Measurements from ENCODE around the gene GNG4. TPM values are rescaled to one million over a fixed set of nuclear protein-coding genes. Genes with fewer than 3 reads are reported as not detected.
A peak's percentile ranks its signal among the peaks of the same experiment; 100 is the strongest.

GNG4 gene
- total RNA-seq, 1 donor: 7.3 TPM

- no peak for TF ChIP-seq CTCF (IDR thresholded peaks at IDR 0.05; ENCODE audit: insufficient read depth, low read depth, low read length)
- no peak for DNase-seq (ENCODE audit: low read depth)
- no peak overlapping the region for H3K4me3 ChIP-seq (ENCODE audit: low read depth, low read length)
These were observed 30.1 kb upstream of the GNG4 start for GRCh38 chr1:235679644-235680043.

GRCh38 chr1:235679005-235679404 is 29.4 kb upstream of the GNG4 start:
- no peak for DNase-seq (ENCODE audit: low read depth)
- TF ChIP-seq CTCF (IDR thresholded peaks at IDR 0.05; ENCODE audit: insufficient read depth, low read depth, low read length): no peak
- no peak overlapping the region for H3K4me3 ChIP-seq (ENCODE audit: low read depth, low read length)

DNA sequence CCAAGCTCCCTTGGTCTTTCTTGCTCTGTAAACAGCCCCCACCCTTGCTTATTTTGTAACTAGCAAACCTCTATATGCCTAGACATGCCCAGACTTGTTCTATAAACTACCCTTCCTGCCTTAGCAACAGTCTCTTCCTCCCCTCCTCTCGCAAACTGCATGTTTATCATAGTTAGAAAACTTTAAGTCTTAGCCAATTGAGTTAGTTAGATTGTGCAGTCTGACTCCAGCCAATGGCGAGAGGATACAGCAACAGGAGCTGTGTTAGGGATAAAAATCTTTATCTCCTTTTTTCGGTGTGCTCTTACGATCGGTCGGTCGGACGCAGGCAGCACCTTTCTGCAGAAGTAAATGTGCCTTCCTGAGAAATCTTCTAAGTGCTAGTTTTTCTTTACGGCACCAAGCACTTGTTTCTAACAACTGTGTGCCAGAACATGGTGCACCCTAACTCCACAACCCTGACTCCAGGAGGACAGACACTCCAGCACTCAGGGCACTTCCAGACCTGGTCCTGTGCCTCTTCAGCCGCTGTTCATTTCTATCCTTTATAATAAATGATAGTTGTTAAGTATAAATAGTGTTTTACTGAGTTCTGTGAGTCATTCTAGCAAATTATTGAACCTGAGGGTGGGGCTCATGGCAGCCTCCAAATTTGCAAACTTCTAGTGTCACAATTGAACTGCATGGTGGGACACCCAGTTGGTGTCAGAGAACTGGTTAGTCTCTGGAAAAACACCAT is 25.7 kb upstream of the GNG4 start:
- DNase-seq (ENCODE audit: low read depth): peak; percentile 77
- no peak overlapping the region for H3K4me3 ChIP-seq (ENCODE audit: low read depth, low read length)
- TF ChIP-seq CTCF (IDR thresholded peaks at IDR 0.05; ENCODE audit: insufficient read depth, low read depth, low read length): no peak

DNA sequence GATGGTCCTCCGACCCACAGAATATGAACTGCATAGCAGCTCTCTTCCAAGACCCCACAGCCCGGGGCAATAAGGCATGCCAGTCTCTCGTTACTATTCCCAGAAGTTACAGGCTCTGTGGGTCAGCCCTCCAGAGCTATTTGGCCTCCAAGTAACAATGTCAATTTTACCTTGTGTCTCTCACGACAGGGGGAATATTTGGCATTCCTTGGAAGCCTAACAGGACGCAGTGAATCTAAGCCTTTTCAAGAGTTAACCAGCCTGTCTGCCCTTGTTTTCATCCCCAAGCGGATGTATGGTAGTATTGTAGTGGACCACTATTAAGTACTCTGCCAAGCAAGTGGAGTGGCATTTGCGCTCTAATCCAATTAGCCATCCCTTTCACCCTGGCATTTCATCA is 24.4 kb upstream of the GNG4 start:
- DNase-seq (ENCODE audit: low read depth): no peak
- no peak for TF ChIP-seq CTCF (IDR thresholded peaks at IDR 0.05; ENCODE audit: insufficient read depth, low read depth, low read length)
- H3K4me3 ChIP-seq (ENCODE audit: low read depth, low read length): no peak overlapping the region

DNA sequence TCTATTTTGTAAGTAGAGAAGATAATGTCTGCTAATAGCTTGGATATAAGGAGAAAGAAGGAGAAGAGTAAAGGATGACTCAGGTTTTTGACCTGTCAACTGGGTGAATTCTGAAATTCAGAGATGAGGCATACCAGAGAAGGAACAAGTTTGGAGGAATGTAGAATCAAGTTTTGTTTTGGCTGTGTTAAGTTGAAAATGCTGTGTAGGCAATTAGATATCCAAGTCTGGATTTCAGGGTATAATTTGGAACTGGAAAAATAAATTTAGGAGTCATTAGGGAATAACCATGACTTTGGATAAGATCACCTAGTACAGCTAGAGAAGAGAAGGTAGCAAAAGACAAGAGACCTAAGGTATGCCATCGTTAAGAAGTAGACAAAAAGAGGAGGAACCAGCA is 22.4 kb upstream of the GNG4 start:
- no peak for DNase-seq (ENCODE audit: low read depth)
- H3K4me3 ChIP-seq (ENCODE audit: low read depth, low read length): no peak overlapping the region
- no peak for TF ChIP-seq CTCF (IDR thresholded peaks at IDR 0.05; ENCODE audit: insufficient read depth, low read depth, low read length)

- no peak overlapping the region for H3K4me3 ChIP-seq (ENCODE audit: low read depth, low read length)
- DNase-seq (ENCODE audit: low read depth): no peak
- TF ChIP-seq CTCF (IDR thresholded peaks at IDR 0.05; ENCODE audit: insufficient read depth, low read depth, low read length): no peak
These were observed 20.7 kb upstream of the GNG4 start for GRCh38 chr1:235670157-235670776.
